B cell (primary cell): ENCODE measurements around the gene RGP1. TPM values are rescaled to one million over a fixed set of nuclear protein-coding genes. Genes with fewer than 3 reads are reported as not detected.

Experiments used
- ATAC-seq: fragments of 200-7000 bp; cut with Tn5 transposase; one replicate; pipeline ENCODE4 v1.10.0; 2021; ENCODE audit warnings: low read depth, mild to moderate bottlenecking, moderate number of reproducible peaks, moderate library complexity
- CTCF ChIA-PET: fragments of 350-600 bp; sonication (Branson Sonifier 250); formaldehyde crosslinking; loops from one replicate; lab custom pipeline; 2021; ENCODE audit warnings: antibody characterized with exemption, inconsistent platforms; lab: Charles Lee
- POLR2A ChIA-PET: fragments of 350-600 bp; sonication (Branson Sonifier 250); formaldehyde crosslinking; loops from one replicate; lab custom pipeline; 2021; ENCODE audit warnings: antibody characterized with exemption; lab: Charles Lee
- DNase-seq: peaks from one replicate; pipeline ENCODE4 v3.0.0; 2013
- H2AFZ ChIP-seq: 2 replicates; pipeline ENCODE4 v1.6.1; 2012; ENCODE audit warnings: mild to moderate bottlenecking, low read depth, low read length; ENCODE audit not compliant: insufficient read depth, poor library complexity, severe bottlenecking
- H3K27ac ChIP-seq, 2 donors: 1 replicate in 1 of 2; 2 replicates in 1 of 2; pipeline ENCODE4 v1.5.1; 2012 to 2013; ENCODE audit warnings: low read length in 2 of 2, mild to moderate bottlenecking in 2 of 2, moderate library complexity in 1 of 2
- H3K27me3 ChIP-seq, 4 experiments: fragments of 200-600 bp in 1 of 4; sonication (generic) in 1 of 4; replicated peaks in 1 of 4; 1 replicate in 2 of 4; 2 replicates in 2 of 4; pipeline versions ENCODE4 v1.6.1 to v1.7.0; 2013 to 2016; ENCODE audit warnings: low read length in 3 of 4, mild to moderate bottlenecking in 2 of 4, mixed read lengths in 1 of 4, moderate library complexity in 1 of 4; ENCODE audit not compliant: insufficient read depth in 4 of 4, control insufficient read depth in 3 of 4; ENCODE audit errors: control extremely low read depth in 1 of 4
- H3K36me3 ChIP-seq, 2 experiments: replicated peaks in 1 of 2; 1 replicate in 1 of 2; 2 replicates in 1 of 2; pipeline versions ENCODE4 v1.6.1 to v1.7.1; 2013; ENCODE audit warnings: low read length in 1 of 2; ENCODE audit not compliant: insufficient read depth in 2 of 2, control insufficient read depth in 1 of 2; ENCODE audit errors: control extremely low read depth in 1 of 2, extremely low read depth in 1 of 2
- H3K4me1 ChIP-seq, 2 donors: fragments of 200-600 bp in 1 of 2; sonication (generic) in 1 of 2; 1 replicate in 1 of 2; 2 replicates in 1 of 2; pipeline versions ENCODE4 v1.5.1 to v1.6.1; 2013 to 2017; ENCODE audit warnings: low read length in 2 of 2; ENCODE audit not compliant: control insufficient read depth in 2 of 2, insufficient read depth in 2 of 2
- H3K4me2 ChIP-seq: replicated peaks from 2 replicates; pipeline ENCODE3; 2012; ENCODE audit warnings: mild to moderate bottlenecking, low read depth, low read length; ENCODE audit not compliant: poor library complexity, severe bottlenecking
- H3K4me3 ChIP-seq, 5 experiments: fragments of 200-600 bp in 1 of 5; sonication (generic) in 1 of 5; 1 replicate in 3 of 5; 2 replicates in 2 of 5; pipeline versions ENCODE4 v1.5.1 to v1.7.0; 2011 to 2016; ENCODE audit warnings: low read length in 4 of 5, mild to moderate bottlenecking in 4 of 5, low read depth in 2 of 5, control low read depth in 1 of 5, moderate library complexity in 1 of 5; ENCODE audit not compliant: insufficient read depth in 1 of 5; ENCODE audit errors: control extremely low read depth in 1 of 5, extremely low read depth in 1 of 5
- H3K79me2 ChIP-seq: fragments of 200-600 bp; sonication (generic); one replicate; pipeline ENCODE4 v1.6.0; 2016; ENCODE audit warnings: low read length; ENCODE audit not compliant: control insufficient read depth, insufficient read depth
- H3K9ac ChIP-seq: fragments of 200-600 bp; sonication (generic); 2 replicates; pipeline ENCODE4 v1.6.1; 2017; ENCODE audit warnings: mild to moderate bottlenecking, low read length, moderate library complexity
- H3K9me3 ChIP-seq, 3 donors: one replicate each; pipeline versions ENCODE4 v1.6.1 to v1.7.1; 2013; ENCODE audit warnings: low read length in 2 of 3; ENCODE audit not compliant: control insufficient read depth in 2 of 3, insufficient read depth in 1 of 3; ENCODE audit errors: control extremely low read depth in 1 of 3
- H4K20me1 ChIP-seq: 2 replicates; pipeline ENCODE4 v1.6.0; 2012; ENCODE audit warnings: mild to moderate bottlenecking, low read length; ENCODE audit not compliant: insufficient read depth, control insufficient read depth, poor library complexity, severe bottlenecking
- H3K27ac Mint-ChIP-seq: one replicate; pipeline ENCODE4 v1.8.0; 2021; ENCODE audit warnings: mixed read lengths
- H3K27me3 Mint-ChIP-seq: one replicate; pipeline ENCODE4 v1.8.0; 2021; ENCODE audit warnings: mixed read lengths
- H3K4me1 Mint-ChIP-seq: one replicate; pipeline ENCODE4 v1.8.0; 2021; ENCODE audit warnings: mixed read lengths
- H3K4me3 Mint-ChIP-seq: one replicate; pipeline ENCODE4 v1.8.0; 2021; ENCODE audit warnings: mixed read lengths
- H3K9me3 Mint-ChIP-seq: one replicate; pipeline ENCODE4 v1.8.0; 2022; ENCODE audit warnings: mixed read lengths; ENCODE audit not compliant: insufficient read depth
- EZH2 ChIP-seq: IDR thresholded peaks from 2 replicates; pipeline ENCODE4 v1.6.1; 2012; ENCODE audit warnings: borderline replicate concordance, low read depth, mild to moderate bottlenecking, moderate library complexity, low read length; ENCODE audit not compliant: insufficient read depth, poor library complexity, severe bottlenecking
- WGBS: methylation state at CpG from one replicate; pipeline ENCODE4 v1.1.5; 2013; ENCODE audit warnings: missing lambda C conversion rate; ENCODE audit not compliant: insufficient coverage; 5-methylcytosine and 5-hydroxymethylcytosine counted together
- intact Hi-C: fragments of 100-400 bp; cut with micrococcal nuclease; formaldehyde crosslinking; loops from one replicate; pipeline ENCODE4 v1.10.0; 2022
- polyA plus RNA-seq: library from polyadenylated mRNA; depleted of rRNA; stranded (reverse); fragments of >200 nt; gene quantifications from 2 replicates; pipeline ENCODE4 v1.2.3, GENCODE V29; 2012
- total RNA-seq, 2 donors: library from RNA; stranded (reverse); fragments of 120-200 nt in 1 of 2; gene quantifications; 1 replicate in 1 of 2; 2 replicates in 1 of 2; pipeline versions ENCODE4 v1.2.3 to v1.2.4, GENCODE V29; 2013 to 2022
- TF ChIP-seq, protein P1 (sequence below): fragments of 200-600 bp; IDR thresholded peaks from one replicate; pipeline ENCODE4 v1.8.0; 2022; ENCODE audit warnings: antibody characterized with exemption, mild to moderate bottlenecking

The RGP1 gene
- total and polyA plus RNA-seq, 2 donors (not counting 1 experiment from before 2014, with no cell fraction given) = 17.6 to 42.3 TPM

DNA sequence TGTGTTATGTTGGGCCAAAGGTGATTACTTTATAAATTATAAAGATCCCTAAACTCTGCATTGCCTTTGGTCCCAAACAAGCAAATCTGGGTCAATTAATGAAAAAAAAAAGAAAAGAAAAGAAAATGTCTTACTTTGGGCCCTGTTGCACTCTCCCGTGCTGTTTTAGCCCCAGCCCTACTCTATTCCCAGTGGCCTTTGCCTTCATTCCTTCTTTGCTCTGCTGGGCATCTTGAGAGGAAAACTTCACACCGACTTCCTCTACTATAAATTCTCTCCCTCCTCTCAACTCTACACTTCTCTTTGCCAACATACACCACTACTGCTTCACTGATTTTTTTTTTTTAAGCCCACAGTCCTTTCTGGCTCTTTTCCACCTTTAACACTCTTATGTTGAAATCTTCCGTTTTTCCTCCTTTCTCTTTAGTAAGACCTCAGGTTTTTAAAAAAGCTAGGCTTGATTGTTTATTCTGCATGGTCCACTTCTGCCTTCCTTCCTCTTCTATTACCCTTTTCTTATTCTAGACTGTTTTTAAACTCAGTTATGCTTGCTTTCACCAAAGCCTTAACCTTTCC, 9.5 kb downstream of the RGP1 start:
- Histone ChIP-seq H3K9ac (peak overlapping the region; percentile 82), H3K9me3 (no peaks in the 10 kb centered on the region), H3K27me3 (no peaks in the 10 kb centered on the region), H4K20me1 (no peaks in the 10 kb centered on the region), H3K79me2 (peaks cover 74% of the 10 kb centered on the region), H3K27ac (peak overlapping the region; percentile 35 to 94), H2AFZ (no peak overlapping the region), H3K4me3 (peak overlapping the region in 1 of 5 experiments; percentile 15), H3K36me3 (peaks cover 2 to 11% of the 10 kb centered on the region in 2 experiments), H3K4me1 (peaks cover 34 to 44% of the 10 kb centered on the region in 2 donors), H3K4me2 (peak overlapping the region; percentile 89)
- Mint-ChIP-seq H3K4me3 (peak overlapping the region; percentile 66), H3K27ac (peak overlapping the region; percentile 72), H3K27me3 (no peaks in the 10 kb centered on the region), H3K4me1 (peaks cover 69% of the 10 kb centered on the region), H3K9me3 (no peaks in the 10 kb centered on the region)
- POLR2A ChIA-PET = interaction anchor here (0.5 to 3.1 kb wide), 3 partner anchors 9 to 217 kb away, joined by 5 to 16 read pairs (median 11); partner anchors contain the start of genes GBA2 and RGP1
- WGBS = 18% methylated on average over 3 of the region's 3 CpGs
- CTCF ChIA-PET = interaction anchor here (0.7 to 7.7 kb wide), 7 partner anchors 11 to 68 kb away, joined by 3 to 56 read pairs (median 4); partner anchors contain the start of genes GBA2 and RGP1
- ATAC-seq = no peak
- TF ChIP-seq EZH2 = no peak
- TF ChIP-seq, protein P1, sequence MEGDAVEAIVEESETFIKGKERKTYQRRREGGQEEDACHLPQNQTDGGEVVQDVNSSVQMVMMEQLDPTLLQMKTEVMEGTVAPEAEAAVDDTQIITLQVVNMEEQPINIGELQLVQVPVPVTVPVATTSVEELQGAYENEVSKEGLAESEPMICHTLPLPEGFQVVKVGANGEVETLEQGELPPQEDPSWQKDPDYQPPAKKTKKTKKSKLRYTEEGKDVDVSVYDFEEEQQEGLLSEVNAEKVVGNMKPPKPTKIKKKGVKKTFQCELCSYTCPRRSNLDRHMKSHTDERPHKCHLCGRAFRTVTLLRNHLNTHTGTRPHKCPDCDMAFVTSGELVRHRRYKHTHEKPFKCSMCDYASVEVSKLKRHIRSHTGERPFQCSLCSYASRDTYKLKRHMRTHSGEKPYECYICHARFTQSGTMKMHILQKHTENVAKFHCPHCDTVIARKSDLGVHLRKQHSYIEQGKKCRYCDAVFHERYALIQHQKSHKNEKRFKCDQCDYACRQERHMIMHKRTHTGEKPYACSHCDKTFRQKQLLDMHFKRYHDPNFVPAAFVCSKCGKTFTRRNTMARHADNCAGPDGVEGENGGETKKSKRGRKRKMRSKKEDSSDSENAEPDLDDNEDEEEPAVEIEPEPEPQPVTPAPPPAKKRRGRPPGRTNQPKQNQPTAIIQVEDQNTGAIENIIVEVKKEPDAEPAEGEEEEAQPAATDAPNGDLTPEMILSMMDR = no peak
- intact Hi-C loops = loop anchor here (5.0 kb wide), 1 partner anchor 641 kb away; the partner anchor contains the start of gene ATOSB
- DNase-seq = no peak

DNA sequence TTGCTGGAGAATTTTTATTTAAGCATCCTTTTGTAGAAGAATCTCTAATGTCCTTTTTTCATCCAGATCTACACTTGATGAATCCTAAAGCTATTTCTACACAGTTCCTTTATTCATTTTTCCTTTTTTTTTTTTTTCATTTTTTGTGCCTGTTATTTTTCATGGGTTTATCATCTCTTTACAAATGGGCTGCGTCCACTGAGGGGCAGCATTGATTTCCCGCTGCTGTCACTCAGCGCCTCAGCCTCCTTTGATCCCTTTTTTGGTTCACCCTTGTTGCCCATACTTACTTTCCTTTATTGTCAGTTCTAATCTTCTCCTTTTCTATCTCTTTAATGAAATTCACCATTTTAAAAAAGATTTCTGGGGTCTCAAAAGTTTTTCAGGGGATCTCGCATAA, 10.7 kb downstream of the RGP1 start:
- WGBS = 100% methylated on average over 1 of the region's 4 CpGs
- ATAC-seq (no peak), DNase-seq (no peak)
- H3K4me3 ChIP-seq = no peak overlapping the region
- H3K9ac ChIP-seq = no peak overlapping the region
- no peak overlapping the region for H2AFZ ChIP-seq
- Mint-ChIP-seq H3K9me3 (no peaks in the 10 kb centered on the region), H3K4me1 (peaks cover 70% of the 10 kb centered on the region), H3K4me3 (no peak overlapping the region), H3K27me3 (no peaks in the 10 kb centered on the region), H3K27ac (peak overlapping the region; percentile 13)
- POLR2A ChIA-PET = no interaction called here
- peaks cover 74% of the 10 kb centered on the region for H3K79me2 ChIP-seq
- intact Hi-C loops = loop anchor here (5.0 kb wide), 1 partner anchor 642 kb away; the partner anchor contains the start of gene ATOSB
- CTCF ChIA-PET = interaction anchor here (0.8 to 7.7 kb wide), 6 partner anchors 14 to 69 kb away, joined by 3 to 56 read pairs (median 6); partner anchors contain the start of genes FAM221B, GBA2, RGP1 and TMEM8B
- no peak overlapping the region for H3K4me2 ChIP-seq
- peaks cover 0 to 5% of the 10 kb centered on the region in 2 experiments for H3K36me3 ChIP-seq
- H3K9me3 ChIP-seq = peaks cover 0 to 2% (median 0%) of the 10 kb centered on the region in 3 donors
- peaks cover 34 to 43% of the 10 kb centered on the region in 2 donors for H3K4me1 ChIP-seq
- no peak overlapping the region for H3K27ac ChIP-seq
- peaks cover 8% of the 10 kb centered on the region for H4K20me1 ChIP-seq
- TF ChIP-seq, protein P1 = no peak
- no peak for TF ChIP-seq EZH2
- H3K27me3 ChIP-seq = no peaks in the 10 kb centered on the region
